ENCODE measurements around the gene NR0B1.

DNA sequence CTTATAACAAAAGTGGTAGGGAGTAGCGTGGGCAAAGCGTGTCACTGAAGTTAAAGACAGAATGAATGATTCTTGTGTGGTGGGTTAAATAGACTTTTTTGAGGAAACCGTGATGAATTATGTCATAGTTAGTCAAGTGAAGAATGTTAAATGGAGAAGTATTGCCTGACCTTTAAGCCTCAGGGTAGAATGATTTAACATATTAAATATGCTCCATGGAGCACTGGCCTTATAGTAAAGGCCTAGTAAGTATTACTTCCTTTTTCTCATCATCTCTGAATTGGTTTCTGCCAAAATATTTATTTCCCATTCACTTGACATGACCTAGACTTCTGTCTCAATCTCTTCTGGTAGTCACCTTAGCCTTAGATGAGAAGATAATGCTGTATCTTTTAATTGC, 38.6 kb downstream of the NR0B1 start:
- TF ChIP-seq, protein P1, sequence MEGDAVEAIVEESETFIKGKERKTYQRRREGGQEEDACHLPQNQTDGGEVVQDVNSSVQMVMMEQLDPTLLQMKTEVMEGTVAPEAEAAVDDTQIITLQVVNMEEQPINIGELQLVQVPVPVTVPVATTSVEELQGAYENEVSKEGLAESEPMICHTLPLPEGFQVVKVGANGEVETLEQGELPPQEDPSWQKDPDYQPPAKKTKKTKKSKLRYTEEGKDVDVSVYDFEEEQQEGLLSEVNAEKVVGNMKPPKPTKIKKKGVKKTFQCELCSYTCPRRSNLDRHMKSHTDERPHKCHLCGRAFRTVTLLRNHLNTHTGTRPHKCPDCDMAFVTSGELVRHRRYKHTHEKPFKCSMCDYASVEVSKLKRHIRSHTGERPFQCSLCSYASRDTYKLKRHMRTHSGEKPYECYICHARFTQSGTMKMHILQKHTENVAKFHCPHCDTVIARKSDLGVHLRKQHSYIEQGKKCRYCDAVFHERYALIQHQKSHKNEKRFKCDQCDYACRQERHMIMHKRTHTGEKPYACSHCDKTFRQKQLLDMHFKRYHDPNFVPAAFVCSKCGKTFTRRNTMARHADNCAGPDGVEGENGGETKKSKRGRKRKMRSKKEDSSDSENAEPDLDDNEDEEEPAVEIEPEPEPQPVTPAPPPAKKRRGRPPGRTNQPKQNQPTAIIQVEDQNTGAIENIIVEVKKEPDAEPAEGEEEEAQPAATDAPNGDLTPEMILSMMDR (IDR thresholded peaks at IDR 0.05), result no peak
- TF ChIP-seq POLR2AphosphoS5 (IDR thresholded peaks at IDR 0.05) (no peak), EP300 (IDR thresholded peaks at IDR 0.05) (no peak)

Data from esophagus muscularis mucosa (tissue), 4 donors.